Neural progenitor cell (in vitro differentiated cells): ENCODE results near the gene DACH1. TPM values are rescaled to one million over a fixed set of nuclear protein-coding genes. Genes with fewer than 3 reads are reported as not detected.

Experiments used
- DNase-seq: peaks from one replicate; pipeline ENCODE4 v3.0.0-alpha.2; 2016; ENCODE audit warnings: low spot score
- H2AFZ ChIP-seq: fragments of 200-600 bp; sonication (generic); replicated peaks from 2 replicates; pipeline ENCODE4 v1.6.1; 2016; ENCODE audit warnings: antibody characterized with exemption
- H3F3A ChIP-seq: fragments of 200-600 bp; sonication (generic); 2 replicates; pipeline ENCODE4 v1.6.1; 2016; ENCODE audit warnings: antibody characterized with exemption, low read depth
- H3K27ac ChIP-seq: fragments of 200-600 bp; sonication (generic); 2 replicates; pipeline ENCODE4 v1.5.1; 2016; ENCODE audit warnings: mild to moderate bottlenecking
- H3K27me3 ChIP-seq: fragments of 200-600 bp; sonication (generic); 2 replicates; pipeline ENCODE4 v1.6.1; 2016; ENCODE audit warnings: mild to moderate bottlenecking, moderate library complexity
- H3K36me3 ChIP-seq: fragments of 200-600 bp; sonication (generic); 2 replicates; pipeline ENCODE4 v1.5.1; 2016
- H3K4me1 ChIP-seq: fragments of 200-600 bp; sonication (generic); 2 replicates; pipeline ENCODE4 v1.6.1; 2016; ENCODE audit warnings: mixed run types
- H3K4me2 ChIP-seq: fragments of 200-600 bp; sonication (generic); 2 replicates; pipeline ENCODE4 v1.6.1; 2016
- H3K4me3 ChIP-seq: fragments of 200-600 bp; sonication (generic); 2 replicates; pipeline ENCODE4 v1.5.1; 2016
- H3K79me2 ChIP-seq: fragments of 200-600 bp; sonication (generic); 2 replicates; pipeline ENCODE4 v1.6.1; 2016; ENCODE audit warnings: low read depth
- H3K9ac ChIP-seq: fragments of 200-600 bp; sonication (generic); 2 replicates; pipeline ENCODE4 v1.6.1; 2016
- H3K9me3 ChIP-seq: fragments of 200-600 bp; sonication (generic); 2 replicates; pipeline ENCODE4 v1.5.1; 2016; ENCODE audit warnings: low read depth
- H4K20me1 ChIP-seq: fragments of 200-600 bp; sonication (generic); 2 replicates; pipeline ENCODE4 v1.6.1; 2016; ENCODE audit warnings: low read depth
- H3K27ac Mint-ChIP-seq: 3 replicates; pipeline ENCODE4 v1.8.0; 2021; ENCODE audit warnings: mixed read lengths
- H3K27me3 Mint-ChIP-seq: 2 replicates; pipeline ENCODE4 v1.8.0; 2022; ENCODE audit warnings: low read depth, mild to moderate bottlenecking, inconsistent platforms, moderate library complexity, mixed read lengths; ENCODE audit not compliant: insufficient read depth
- H3K36me3 Mint-ChIP-seq: 3 replicates; pipeline ENCODE4 v1.8.0; 2021; ENCODE audit warnings: mixed read lengths
- H3K4me1 Mint-ChIP-seq: 3 replicates; pipeline ENCODE4 v1.8.0; 2021; ENCODE audit warnings: mixed read lengths
- H3K4me3 Mint-ChIP-seq: 3 replicates; pipeline ENCODE4 v1.8.0; 2021; ENCODE audit warnings: mild to moderate bottlenecking, moderate library complexity, mixed read lengths
- H3K9me3 Mint-ChIP-seq: 3 replicates; pipeline ENCODE4 v1.8.0; 2020; ENCODE audit warnings: mixed read lengths
- EZH2 ChIP-seq: fragments of 200-600 bp; sonication (generic); IDR thresholded peaks from 2 replicates; pipeline ENCODE4 v1.6.1; 2017; ENCODE audit warnings: antibody characterized with exemption, mild to moderate bottlenecking, moderate library complexity
- EZH2phosphoT487 ChIP-seq: fragments of 200-600 bp; sonication (generic); IDR thresholded peaks from 2 replicates; pipeline ENCODE4 v1.6.1; 2017; ENCODE audit warnings: antibody characterized with exemption
- total RNA-seq: library from RNA; depleted of rRNA; stranded (reverse); fragments of >200 nt; gene quantifications from 2 replicates; pipeline ENCODE4 v1.2.3, GENCODE V29; 2015; ENCODE audit warnings: low replicate concordance
- TF ChIP-seq, protein P1 (sequence below): fragments of 200-600 bp; sonication (generic); IDR thresholded peaks from 2 replicates; pipeline ENCODE4 v1.5.1; 2017; ENCODE audit warnings: antibody characterized with exemption, mild to moderate bottlenecking

Gene DACH1
- total RNA-seq, 1 donor from 2014 or later: 27.6 TPM

DNA sequence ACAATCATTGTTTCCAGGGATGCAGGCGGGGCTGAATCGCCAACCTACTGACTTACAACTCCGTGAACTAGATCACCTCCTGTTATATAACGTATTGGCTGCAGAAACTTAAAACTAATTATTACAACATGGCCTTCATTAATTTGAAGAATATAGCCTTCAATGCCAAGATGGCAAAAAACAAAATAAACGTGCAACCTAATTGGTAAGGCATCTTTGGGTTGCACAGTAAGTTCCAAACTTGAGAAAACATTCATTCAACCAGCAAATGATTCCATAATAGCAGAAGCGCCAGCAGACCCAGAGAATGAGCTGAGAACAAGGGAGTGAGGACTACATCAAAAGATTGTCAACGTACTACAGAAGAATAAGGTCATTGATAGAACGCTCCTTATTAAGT lies 39.8 kb downstream of the DACH1 start:
- Mint-ChIP-seq H3K4me3 (no peak overlapping the region), H3K4me1 (peaks cover 26% of the 10 kb centered on the region), H3K27ac (no peak overlapping the region), H3K36me3 (peaks cover 22% of the 10 kb centered on the region), H3K27me3 (no peaks in the 10 kb centered on the region), H3K9me3 (peaks cover 12% of the 10 kb centered on the region)
- Histone ChIP-seq H4K20me1 (peaks cover 7% of the 10 kb centered on the region), H3K27ac (no peak overlapping the region), H3K4me2 (no peak overlapping the region), H3K4me3 (no peak overlapping the region), H3K9ac (no peak overlapping the region), H3K79me2 (peaks cover 26% of the 10 kb centered on the region), H3F3A (peaks cover 19% of the 10 kb centered on the region), H3K9me3 (no peaks in the 10 kb centered on the region), H3K4me1 (peaks cover 36% of the 10 kb centered on the region), H2AFZ (no peak overlapping the region), H3K36me3 (no peaks in the 10 kb centered on the region), H3K27me3 (no peaks in the 10 kb centered on the region)
- TF ChIP-seq, protein P1, sequence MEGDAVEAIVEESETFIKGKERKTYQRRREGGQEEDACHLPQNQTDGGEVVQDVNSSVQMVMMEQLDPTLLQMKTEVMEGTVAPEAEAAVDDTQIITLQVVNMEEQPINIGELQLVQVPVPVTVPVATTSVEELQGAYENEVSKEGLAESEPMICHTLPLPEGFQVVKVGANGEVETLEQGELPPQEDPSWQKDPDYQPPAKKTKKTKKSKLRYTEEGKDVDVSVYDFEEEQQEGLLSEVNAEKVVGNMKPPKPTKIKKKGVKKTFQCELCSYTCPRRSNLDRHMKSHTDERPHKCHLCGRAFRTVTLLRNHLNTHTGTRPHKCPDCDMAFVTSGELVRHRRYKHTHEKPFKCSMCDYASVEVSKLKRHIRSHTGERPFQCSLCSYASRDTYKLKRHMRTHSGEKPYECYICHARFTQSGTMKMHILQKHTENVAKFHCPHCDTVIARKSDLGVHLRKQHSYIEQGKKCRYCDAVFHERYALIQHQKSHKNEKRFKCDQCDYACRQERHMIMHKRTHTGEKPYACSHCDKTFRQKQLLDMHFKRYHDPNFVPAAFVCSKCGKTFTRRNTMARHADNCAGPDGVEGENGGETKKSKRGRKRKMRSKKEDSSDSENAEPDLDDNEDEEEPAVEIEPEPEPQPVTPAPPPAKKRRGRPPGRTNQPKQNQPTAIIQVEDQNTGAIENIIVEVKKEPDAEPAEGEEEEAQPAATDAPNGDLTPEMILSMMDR: no peak
- no peak for TF ChIP-seq EZH2phosphoT487
- TF ChIP-seq EZH2: no peak
- DNase-seq: no peak

- Histone ChIP-seq H3K79me2 (peaks cover 17% of the 10 kb centered on the region), H3F3A (no peaks in the 10 kb centered on the region), H4K20me1 (no peaks in the 10 kb centered on the region), H3K27me3 (no peaks in the 10 kb centered on the region), H3K36me3 (no peaks in the 10 kb centered on the region), H3K4me2 (no peak overlapping the region), H3K4me3 (no peak overlapping the region), H3K9me3 (no peaks in the 10 kb centered on the region), H2AFZ (no peak overlapping the region), H3K27ac (no peak overlapping the region), H3K9ac (no peak overlapping the region), H3K4me1 (no peaks in the 10 kb centered on the region)
- no peak for TF ChIP-seq EZH2phosphoT487
- TF ChIP-seq, protein P1: no peak
- TF ChIP-seq EZH2: no peak
- no peaks in the 10 kb centered on the region for H3K27me3 Mint-ChIP-seq
- H3K36me3 Mint-ChIP-seq: peaks cover 31% of the 10 kb centered on the region
- H3K27ac Mint-ChIP-seq: no peak overlapping the region
- H3K9me3 Mint-ChIP-seq: peaks cover 22% of the 10 kb centered on the region
- DNase-seq: no peak
- H3K4me1 Mint-ChIP-seq: no peaks in the 10 kb centered on the region
- no peak overlapping the region for H3K4me3 Mint-ChIP-seq
These were observed 46.3 kb downstream of the DACH1 start for GRCh38 chr13:71820699-71821098.

DNA sequence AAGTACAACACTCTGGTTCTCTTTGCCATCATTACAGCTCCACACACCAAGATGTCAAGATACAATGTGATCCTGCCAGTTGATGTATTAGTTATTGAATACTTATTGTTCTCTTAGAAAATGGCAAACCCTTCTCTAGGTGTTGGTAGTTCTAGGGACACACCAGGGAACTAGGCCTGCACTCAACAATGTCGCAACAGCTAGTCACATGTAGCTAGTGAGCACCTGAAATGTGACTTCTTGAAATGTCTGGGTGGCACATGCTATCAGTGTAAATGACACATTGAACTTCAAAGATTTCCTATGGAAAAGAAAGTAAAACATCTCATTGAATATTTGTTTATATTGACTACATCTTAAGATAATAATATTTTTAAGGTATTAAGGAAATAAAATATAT lies 49.7 kb downstream of the DACH1 start:
- no peaks in the 10 kb centered on the region for H3K9me3 ChIP-seq
- Mint-ChIP-seq H3K4me1 (peaks cover 10% of the 10 kb centered on the region), H3K27me3 (no peaks in the 10 kb centered on the region), H3K36me3 (peaks cover 29% of the 10 kb centered on the region), H3K9me3 (peaks cover 15% of the 10 kb centered on the region), H3K4me3 (no peak overlapping the region), H3K27ac (no peak overlapping the region)
- H3K4me3 ChIP-seq: no peak overlapping the region
- DNase-seq: no peak
- no peak overlapping the region for H2AFZ ChIP-seq
- H3F3A ChIP-seq: no peaks in the 10 kb centered on the region
- H3K4me2 ChIP-seq: no peak overlapping the region
- no peak overlapping the region for H3K27ac ChIP-seq
- TF ChIP-seq, protein P1: no peak
- TF ChIP-seq EZH2: no peak
- no peak for TF ChIP-seq EZH2phosphoT487
- no peaks in the 10 kb centered on the region for H3K36me3 ChIP-seq
- no peaks in the 10 kb centered on the region for H3K27me3 ChIP-seq
- H4K20me1 ChIP-seq: no peaks in the 10 kb centered on the region
- H3K9ac ChIP-seq: no peak overlapping the region
- peaks cover 9% of the 10 kb centered on the region for H3K79me2 ChIP-seq
- H3K4me1 ChIP-seq: no peaks in the 10 kb centered on the region
